Measurements from ENCODE around the gene A3GALT2.

Gene A3GALT2

DNA sequence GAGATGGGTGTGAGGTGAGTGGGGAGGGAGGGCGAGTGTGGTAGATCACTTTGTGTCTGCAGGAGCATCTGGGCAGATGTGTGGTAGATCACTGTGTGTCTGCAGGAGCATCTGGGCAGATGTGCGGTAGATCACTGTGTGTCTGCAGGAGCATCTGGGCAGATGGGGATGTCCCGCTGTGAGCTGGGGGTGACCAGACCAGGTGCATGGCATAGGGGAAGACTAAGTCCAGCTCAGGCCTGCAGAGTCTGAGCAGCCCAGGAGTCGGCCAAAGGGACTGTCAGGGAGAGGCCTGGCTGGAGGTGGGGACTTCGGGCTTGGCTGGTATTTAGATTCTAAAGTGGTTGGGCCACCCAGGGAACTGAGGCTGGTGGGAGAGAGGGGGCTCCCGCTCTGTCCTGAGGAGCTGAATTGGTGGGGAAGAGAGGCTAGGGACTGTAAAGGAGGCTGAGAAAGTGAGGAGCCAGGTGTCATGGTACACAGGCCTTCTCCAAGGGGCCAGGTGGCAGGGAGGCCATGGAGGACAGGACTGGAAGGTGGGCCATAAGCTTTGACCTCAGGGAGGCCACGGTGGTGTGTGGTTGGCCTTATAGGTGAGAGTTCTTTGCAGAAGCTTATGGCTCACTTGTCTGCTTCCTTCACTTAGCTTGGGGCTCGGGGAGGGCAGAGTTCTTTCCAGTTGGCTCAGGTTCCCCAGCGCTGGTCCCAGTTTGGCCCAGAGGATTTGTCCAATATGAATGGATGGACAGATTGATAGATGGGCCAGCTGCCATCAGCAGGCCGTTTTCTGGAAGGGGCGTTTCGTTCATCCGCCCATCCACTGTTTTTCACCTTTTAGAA is 49.0 kb downstream of the A3GALT2 start:
- DNase-seq (ENCODE audit: low read depth), result no peak

DNA sequence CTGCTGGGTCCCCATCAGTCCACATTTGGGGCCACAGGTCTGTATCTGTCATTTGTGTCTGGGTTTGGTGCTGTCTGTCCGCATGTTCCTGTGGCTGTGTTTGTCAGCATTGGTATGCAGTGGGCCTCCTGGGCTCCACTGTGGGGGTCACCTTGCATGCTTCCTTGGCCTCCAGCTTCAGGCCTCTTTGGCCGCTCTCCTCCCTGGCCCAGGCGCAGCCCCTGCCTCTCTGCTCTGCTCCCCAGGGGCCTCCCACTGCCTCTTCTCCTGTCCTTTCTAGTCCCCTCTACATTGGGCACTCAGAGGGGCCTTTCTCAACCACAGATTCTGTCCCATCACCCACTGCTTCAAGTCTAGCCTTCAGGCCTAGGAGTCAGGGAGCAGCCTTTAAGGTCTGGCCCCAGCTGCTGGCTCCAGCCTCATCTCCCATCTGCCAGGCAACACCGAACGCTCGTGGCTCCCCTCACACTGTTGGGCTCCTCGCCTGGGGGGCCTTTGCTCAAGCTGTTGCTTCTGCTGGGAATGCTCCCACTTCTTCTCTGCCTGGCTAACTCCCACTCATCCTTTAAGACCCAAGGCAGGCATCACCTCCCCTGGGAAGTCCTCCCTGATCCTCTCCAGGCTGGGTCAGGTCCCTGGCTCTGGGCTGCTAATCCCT is 50.0 kb downstream of the A3GALT2 start:
- DNase-seq (ENCODE audit: low read depth), result no peak

DNA sequence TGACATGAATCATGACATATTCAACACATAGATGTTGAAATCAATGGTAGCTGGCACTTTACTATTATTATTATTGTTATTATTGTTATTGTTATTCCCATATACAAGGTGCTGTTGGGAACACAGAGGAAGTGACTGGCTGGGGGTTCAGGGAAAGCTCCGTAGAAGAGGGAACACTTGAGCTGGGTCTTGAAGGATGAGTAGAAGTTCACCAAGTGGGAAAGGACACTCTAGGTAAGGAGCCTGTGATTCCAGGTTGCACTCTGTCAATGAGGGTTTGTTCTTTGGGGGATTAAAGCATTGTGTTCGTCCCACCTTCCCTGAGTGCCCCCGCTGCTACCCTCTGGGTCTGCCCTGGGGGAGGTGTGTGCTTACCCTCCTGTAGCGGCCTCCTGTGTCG is 50.5 kb downstream of the A3GALT2 start:
- DNase-seq (ENCODE audit: low read depth), result no peak

DNA sequence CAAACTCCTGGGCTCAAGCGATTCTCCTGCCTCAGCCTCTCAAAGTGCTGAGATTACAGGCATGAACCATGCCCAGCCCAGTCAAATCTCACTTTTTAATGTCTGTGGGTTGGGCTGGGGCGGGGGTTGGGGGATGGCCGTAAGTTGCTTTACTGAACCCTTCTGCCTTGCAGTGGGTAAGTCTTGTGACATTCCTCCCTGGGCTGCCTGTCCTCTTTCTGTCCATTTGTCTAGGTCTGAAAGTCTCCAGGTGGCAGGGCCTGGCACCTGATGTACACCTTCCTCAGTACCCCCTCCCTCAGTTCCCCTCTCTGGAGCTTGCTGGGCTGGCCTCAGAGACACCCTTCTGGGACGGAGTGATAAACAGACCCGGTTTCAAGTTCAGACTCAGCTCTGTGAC is 51.3 kb downstream of the A3GALT2 start:
- no peak for DNase-seq (ENCODE audit: low read depth)

DNA sequence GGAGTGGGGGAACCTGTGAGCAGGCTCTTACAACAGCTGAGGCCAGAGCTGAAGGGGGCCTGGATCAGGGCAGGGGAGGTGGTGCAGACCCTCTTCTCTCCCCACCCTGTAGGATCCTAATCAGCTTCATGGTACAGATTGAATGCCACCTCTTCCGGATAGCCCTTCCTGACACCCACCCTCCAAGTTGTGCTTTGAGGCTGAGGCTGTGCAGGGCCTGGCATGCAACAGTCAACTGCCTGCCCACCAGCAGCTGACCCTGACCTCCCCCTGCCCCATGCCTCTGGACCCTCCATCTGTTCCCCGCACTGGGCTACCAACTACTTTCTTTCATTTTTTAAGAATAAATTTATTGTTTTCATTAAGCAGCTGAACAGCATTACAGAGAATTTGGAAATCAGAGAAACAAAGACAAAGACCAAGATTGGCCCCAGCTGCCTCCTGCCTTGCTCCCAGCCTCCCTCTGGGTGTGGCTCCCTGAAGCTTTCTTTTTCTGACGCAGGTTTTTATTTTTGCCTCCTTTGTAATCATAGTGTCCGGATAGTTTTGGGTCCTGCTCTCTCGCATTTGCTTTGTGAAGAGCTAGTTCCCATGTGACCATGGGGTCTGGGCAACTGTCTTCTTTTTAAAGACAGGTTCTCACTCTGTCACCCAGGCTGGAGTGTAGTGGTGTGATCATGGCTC is 51.8 kb downstream of the A3GALT2 start:
- no peak for DNase-seq (ENCODE audit: low read depth)

DNA sequence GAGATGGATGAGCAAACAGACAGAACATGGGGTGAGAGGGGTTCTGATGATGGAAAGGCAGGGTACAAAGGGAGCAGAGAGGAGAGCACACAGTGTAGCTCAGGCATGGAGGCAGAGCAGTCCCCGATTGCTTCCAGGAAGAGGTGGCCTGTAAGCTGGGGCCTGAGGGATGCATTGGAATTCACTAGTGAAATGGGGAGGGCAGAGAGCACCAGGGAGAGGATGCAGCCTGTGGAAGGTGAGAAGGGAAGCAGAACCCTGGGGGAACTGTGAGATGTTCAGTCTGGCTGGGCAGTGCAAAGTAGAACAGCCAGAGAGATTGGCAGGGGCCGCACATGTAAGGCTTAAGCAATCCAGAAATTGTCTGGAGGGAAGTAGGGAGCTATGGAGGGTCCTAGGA is 52.4 kb downstream of the A3GALT2 start:
- no peak for DNase-seq (ENCODE audit: low read depth)

DNA sequence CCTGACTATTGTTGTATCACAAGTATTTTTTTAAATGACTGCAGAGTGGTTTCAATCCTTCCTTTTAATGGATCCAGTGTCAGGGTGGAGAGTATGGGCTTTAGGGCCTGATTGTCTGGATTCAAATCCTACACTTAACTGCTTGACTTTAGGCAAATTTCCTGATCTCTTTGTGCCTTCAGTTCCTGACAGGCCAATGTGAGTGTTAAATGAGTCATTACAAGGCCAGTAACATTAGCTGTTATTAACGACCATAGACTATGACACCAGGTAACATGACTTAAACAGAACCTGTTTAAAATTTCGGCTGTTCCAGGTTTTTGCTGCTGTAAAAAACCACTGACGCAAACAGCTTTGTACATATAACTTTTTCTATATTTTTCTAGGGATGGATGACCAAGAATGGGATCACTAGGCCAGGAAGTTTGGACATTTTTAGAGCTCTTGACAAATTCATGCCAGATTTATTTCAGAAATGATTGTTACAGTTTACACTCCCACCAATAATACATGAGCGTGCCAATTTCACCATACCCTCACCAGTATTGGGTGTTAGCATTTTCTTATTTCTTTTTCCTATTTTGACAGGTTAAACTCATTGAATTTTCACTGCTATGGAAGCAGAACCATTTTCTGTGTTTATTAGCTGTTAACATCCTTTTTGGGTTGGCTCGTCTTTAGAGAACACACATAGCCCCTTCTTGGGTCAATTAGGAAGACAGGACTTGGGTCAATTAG is 53.3 kb downstream of the A3GALT2 start:
- DNase-seq (ENCODE audit: low read depth), result no peak

DNA sequence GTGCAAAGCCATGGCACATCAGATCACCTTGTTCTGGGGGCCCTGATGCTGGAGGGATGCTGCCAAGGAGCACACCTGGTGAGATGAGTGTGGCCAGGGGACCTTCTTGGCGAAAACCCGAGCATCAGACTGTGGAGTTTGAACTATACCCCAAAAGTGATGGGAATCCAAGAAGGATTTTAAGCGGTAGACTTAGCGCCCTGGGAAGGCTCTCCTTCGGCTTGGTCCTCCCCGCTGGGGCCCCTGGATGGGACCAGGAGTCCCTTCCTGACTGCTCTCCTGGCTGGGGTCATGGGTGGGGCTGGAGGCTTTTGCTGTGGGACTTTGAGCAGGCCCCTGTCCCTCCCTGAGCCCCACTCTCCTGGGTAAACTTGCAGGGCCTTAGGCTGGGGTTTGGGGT is 54.1 kb downstream of the A3GALT2 start:
- DNase-seq (ENCODE audit: low read depth), result no peak

DNA sequence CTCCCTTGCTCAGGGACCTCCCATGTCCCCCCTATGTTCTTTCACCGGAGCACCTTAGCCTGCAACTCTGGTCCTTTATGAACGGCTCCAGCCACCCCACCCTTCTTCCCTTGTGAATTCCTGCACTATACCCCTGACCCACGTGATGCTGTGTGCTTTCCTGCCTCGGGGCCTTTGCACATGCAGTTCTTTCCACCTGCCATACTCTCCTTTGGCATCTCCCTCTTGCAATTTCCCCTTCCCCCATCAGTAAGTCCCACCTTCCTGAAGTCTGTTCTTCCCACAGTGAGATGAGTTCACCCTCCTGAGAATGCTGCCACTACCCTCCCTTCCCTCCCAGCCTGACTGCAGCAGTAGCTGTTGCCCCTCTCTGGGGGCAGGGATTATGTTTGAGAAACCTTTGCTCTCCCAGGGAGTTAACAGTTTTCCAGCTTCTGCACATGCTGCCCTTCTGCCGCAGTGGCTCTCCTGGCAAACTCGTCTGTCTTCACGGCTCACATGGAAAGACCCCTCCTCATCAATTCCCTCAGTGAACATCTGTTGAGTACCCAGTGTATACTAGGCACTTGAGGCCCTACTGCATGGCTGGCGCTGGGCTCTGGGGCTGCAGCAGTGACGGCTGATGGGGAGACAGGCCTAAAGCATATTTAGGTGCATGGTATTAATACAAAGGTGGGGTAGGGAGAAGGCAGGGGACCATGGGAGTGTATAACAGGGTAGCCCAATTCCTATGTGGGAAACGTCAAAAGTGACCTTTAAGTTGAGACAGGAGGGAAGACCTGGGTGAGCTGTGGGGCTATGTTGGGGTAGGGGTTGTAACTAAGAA is 54.9 kb downstream of the A3GALT2 start:
- DNase-seq (ENCODE audit: low read depth), result no peak

GRCh38 chr1:33263890-33264504 is 56.9 kb downstream of the A3GALT2 start:
- DNase-seq (ENCODE audit: low read depth), result no peak

- DNase-seq (ENCODE audit: low read depth), result no peak
Measured at GRCh38 chr1:33261344-33261743, 59.6 kb downstream of the A3GALT2 start.

GRCh38 chr1:33260439-33260838 is 60.5 kb downstream of the A3GALT2 start:
- no peak for DNase-seq (ENCODE audit: low read depth)

- DNase-seq (ENCODE audit: low read depth), result no peak
Measured at GRCh38 chr1:33259879-33260278, 61.0 kb downstream of the A3GALT2 start.

DNA sequence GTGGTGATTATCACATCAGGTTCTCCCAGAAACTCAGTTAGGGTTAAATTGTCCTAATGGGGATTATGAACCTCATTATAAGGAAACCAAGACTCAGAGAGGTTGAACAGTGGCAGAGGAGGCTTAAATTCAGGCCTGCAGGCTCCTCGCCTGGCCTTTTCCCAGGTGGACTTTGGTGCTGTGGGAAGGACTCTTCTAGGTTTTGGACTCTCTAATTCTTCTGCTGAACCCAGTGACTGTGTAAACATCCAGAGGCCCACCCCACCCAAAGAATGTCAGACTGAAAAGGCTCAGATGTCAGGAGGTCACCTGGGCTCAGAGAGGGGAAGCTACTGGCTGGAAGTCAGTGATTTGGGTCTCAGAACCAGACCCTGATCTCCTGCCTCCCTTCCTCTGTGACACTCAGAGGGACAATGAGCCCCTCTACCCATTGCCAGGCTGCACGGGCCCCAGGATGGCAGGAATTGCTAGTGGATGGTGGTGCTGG is 62.1 kb downstream of the A3GALT2 start:
- DNase-seq (ENCODE audit: low read depth), result no peak

- DNase-seq (ENCODE audit: low read depth), result no peak
Measured at GRCh38 chr1:33257772-33258712, 62.9 kb downstream of the A3GALT2 start.

DNA sequence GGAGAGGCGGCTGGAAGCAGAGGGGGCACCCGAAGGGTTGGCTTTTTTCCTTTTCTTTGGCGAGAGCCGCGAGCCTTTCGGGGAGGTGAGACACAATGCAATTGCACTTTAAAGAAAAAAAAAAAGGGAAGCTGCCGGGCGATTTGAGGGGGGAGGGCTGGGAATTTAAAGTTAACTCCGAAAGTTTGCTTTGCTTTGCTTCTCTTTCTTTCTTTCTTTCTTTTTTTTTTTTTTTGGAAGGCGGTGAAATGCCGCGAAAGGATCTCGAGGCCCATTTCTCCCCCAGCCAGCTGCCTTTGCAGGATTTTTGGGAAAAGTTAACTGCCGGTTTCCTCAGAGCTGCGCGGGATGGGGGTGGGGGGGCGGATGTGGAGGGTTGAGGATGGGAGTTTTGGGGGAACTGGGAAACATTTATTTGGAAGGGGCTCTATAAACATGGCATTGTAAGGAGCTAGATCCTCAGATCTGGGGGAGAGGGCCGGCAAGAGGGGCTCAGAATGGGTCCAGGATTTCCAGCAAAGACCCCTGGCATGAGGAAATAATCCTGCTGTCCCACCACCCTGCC is 63.6 kb downstream of the A3GALT2 start:
- DNase-seq (ENCODE audit: low read depth), result no peak

Data from stimulated activated CD8-positive, alpha-beta memory T cell treated with anti-CD3 and anti-CD28 coated beads, Interleukin-12 subunit alpha, Interleukin-12 subunit beta, amount 100 ng/mL, for 1 hour (primary cell).